ENCODE data around the gene PLB1.

DNA sequence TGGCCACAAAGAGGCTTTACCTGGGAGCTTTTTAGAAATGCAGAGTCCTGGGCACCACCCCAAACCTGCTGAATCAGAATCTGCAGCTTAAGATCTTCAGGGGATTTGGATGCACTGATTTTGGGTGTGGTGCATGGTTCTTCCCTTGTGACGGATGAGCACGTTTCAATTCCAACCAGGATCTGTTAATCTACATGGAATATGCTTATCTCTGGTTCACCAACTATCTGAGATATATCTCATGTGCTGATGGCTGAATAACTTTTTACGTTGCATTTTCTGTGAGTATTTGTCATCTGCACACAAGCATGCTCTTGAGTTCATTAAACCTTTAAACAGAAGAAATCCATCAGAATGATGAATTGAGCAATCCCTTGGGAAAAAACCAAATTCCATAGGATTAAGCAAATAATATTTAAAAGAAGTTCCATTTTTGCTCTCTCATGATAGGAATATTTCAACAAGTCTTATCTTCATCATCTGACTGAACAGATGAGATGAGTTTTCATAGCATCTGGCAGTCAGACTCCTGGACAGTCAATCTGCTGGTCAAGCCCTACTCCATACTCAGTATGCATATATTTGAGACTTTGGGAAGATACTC is 120.6 kb downstream of the PLB1 start:
- TF ChIP-seq, protein P1, sequence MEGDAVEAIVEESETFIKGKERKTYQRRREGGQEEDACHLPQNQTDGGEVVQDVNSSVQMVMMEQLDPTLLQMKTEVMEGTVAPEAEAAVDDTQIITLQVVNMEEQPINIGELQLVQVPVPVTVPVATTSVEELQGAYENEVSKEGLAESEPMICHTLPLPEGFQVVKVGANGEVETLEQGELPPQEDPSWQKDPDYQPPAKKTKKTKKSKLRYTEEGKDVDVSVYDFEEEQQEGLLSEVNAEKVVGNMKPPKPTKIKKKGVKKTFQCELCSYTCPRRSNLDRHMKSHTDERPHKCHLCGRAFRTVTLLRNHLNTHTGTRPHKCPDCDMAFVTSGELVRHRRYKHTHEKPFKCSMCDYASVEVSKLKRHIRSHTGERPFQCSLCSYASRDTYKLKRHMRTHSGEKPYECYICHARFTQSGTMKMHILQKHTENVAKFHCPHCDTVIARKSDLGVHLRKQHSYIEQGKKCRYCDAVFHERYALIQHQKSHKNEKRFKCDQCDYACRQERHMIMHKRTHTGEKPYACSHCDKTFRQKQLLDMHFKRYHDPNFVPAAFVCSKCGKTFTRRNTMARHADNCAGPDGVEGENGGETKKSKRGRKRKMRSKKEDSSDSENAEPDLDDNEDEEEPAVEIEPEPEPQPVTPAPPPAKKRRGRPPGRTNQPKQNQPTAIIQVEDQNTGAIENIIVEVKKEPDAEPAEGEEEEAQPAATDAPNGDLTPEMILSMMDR (IDR thresholded peaks at IDR 0.05), result no peak
- TF ChIP-seq EZH2 (IDR thresholded peaks at IDR 0.05; ENCODE audit: borderline replicate concordance, insufficient read depth, low read depth, low read length, poor library complexity, severe bottlenecking), result no peak
